Measurements from ENCODE around the gene SHBG. TPM values are rescaled to one million over a fixed set of nuclear protein-coding genes. Genes with fewer than 3 reads are reported as not detected.

The SHBG gene
- total and polyA plus RNA-seq, 2 experiments from 2014 or later = 0.38 to 0.48 TPM

DNA sequence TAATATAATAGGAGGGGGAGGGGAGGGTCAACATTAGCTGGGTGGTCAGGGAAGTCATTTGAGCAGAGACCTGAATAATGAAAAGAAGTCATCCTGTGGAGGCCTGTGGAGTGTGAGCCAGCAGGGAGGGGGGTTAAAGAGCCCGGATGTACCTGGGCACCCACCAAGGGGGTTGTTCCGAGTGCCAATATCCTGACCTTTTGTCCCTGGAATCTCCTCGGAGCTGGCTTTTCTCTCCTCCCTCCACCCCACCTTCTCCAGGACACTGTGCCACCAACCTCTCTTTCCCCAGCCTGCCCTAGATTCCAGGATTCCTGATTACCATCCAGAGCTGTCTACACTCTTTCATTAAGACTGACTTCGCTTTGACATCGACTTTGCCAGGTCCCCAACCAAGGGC is 6.2 kb downstream of the SHBG start (continued):
- TF ChIP-seq, protein P1, sequence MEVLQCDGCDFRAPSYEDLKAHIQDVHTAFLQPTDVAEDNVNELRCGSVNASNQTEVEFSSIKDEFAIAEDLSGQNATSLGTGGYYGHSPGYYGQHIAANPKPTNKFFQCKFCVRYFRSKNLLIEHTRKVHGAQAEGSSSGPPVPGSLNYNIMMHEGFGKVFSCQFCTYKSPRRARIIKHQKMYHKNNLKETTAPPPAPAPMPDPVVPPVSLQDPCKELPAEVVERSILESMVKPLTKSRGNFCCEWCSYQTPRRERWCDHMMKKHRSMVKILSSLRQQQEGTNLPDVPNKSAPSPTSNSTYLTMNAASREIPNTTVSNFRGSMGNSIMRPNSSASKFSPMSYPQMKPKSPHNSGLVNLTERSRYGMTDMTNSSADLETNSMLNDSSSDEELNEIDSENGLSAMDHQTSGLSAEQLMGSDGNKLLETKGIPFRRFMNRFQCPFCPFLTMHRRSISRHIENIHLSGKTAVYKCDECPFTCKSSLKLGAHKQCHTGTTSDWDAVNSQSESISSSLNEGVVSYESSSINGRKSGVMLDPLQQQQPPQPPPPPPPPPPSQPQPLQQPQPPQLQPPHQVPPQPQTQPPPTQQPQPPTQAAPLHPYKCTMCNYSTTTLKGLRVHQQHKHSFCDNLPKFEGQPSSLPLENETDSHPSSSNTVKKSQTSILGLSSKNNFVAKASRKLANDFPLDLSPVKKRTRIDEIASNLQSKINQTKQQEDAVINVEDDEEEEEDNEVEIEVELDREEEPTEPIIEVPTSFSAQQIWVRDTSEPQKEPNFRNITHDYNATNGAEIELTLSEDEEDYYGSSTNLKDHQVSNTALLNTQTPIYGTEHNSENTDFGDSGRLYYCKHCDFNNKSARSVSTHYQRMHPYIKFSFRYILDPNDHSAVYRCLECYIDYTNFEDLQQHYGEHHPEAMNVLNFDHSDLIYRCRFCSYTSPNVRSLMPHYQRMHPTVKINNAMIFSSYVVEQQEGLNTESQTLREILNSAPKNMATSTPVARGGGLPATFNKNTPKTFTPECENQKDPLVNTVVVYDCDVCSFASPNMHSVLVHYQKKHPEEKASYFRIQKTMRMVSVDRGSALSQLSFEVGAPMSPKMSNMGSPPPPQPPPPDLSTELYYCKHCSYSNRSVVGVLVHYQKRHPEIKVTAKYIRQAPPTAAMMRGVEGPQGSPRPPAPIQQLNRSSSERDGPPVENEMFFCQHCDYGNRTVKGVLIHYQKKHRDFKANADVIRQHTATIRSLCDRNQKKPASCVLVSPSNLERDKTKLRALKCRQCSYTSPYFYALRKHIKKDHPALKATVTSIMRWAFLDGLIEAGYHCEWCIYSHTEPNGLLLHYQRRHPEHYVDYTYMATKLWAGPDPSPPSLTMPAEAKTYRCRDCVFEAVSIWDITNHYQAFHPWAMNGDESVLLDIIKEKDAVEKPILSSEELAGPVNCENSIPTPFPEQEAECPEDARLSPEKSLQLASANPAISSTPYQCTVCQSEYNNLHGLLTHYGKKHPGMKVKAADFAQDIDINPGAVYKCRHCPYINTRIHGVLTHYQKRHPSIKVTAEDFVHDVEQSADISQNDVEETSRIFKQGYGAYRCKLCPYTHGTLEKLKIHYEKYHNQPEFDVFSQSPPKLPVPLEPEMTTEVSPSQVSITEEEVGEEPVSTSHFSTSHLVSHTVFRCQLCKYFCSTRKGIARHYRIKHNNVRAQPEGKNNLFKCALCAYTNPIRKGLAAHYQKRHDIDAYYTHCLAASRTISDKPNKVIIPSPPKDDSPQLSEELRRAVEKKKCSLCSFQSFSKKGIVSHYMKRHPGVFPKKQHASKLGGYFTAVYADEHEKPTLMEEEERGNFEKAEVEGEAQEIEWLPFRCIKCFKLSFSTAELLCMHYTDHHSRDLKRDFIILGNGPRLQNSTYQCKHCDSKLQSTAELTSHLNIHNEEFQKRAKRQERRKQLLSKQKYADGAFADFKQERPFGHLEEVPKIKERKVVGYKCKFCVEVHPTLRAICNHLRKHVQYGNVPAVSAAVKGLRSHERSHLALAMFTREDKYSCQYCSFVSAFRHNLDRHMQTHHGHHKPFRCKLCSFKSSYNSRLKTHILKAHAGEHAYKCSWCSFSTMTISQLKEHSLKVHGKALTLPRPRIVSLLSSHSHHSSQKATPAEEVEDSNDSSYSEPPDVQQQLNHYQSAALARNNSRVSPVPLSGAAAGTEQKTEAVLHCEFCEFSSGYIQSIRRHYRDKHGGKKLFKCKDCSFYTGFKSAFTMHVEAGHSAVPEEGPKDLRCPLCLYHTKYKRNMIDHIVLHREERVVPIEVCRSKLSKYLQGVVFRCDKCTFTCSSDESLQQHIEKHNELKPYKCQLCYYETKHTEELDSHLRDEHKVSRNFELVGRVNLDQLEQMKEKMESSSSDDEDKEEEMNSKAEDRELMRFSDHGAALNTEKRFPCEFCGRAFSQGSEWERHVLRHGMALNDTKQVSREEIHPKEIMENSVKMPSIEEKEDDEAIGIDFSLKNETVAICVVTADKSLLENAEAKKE (CRISPR knock-in tag; IDR thresholded peaks at IDR 0.05) = no peak
- TF ChIP-seq POLR2AphosphoS5 (IDR thresholded peaks at IDR 0.05; ENCODE audit: low read depth) (no peak), EZH2 (IDR thresholded peaks at IDR 0.05; ENCODE audit: low read depth, unreplicated experiment) (no peak), CREB1 (CRISPR knock-in tag; IDR thresholded peaks at IDR 0.05; ENCODE audit: low read depth) (no peak), EZH2phosphoT487 (IDR thresholded peaks at IDR 0.05; ENCODE audit: unreplicated experiment) (no peak)
- TF ChIP-seq, protein P2, sequence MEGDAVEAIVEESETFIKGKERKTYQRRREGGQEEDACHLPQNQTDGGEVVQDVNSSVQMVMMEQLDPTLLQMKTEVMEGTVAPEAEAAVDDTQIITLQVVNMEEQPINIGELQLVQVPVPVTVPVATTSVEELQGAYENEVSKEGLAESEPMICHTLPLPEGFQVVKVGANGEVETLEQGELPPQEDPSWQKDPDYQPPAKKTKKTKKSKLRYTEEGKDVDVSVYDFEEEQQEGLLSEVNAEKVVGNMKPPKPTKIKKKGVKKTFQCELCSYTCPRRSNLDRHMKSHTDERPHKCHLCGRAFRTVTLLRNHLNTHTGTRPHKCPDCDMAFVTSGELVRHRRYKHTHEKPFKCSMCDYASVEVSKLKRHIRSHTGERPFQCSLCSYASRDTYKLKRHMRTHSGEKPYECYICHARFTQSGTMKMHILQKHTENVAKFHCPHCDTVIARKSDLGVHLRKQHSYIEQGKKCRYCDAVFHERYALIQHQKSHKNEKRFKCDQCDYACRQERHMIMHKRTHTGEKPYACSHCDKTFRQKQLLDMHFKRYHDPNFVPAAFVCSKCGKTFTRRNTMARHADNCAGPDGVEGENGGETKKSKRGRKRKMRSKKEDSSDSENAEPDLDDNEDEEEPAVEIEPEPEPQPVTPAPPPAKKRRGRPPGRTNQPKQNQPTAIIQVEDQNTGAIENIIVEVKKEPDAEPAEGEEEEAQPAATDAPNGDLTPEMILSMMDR (conservative IDR thresholded peaks at IDR 0.05; ENCODE audit: low read depth in 2 of 2) = no peak

DNA sequence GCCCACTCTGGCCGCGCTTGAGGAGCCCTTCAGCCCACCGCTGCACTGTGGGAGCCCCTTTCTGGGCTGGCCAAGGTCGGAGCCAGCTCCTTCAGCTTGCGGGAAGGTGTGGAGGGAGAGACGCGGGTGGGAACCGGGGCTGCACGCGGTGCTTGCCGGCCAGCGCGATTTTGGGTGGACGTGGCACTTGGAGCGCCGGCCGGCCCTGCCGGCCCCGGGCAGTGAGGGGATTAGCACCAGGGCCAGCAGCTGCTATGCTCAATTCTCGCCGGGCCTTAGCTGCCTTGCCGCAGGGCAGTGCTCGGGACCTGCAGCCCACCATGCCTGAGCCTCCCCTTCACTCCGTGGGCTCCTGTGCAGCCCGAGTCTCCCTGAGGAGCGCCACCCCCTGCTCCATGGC is 10.8 kb downstream of the SHBG start:
- no peak overlapping the region for H3K27ac Mint-ChIP-seq
- Histone ChIP-seq H3K4me1 (ENCODE audit: insufficient read depth) (peaks cover 7% of the 10 kb centered on the region; the same call in 1 of the 2 replicates), H2AFZ (no peak overlapping the region), H3K9me2 (ENCODE audit: insufficient read depth) (no peaks in the 10 kb centered on the region), H3K4me2 (no peak overlapping the region), H3K27ac (ENCODE audit: low read depth) (no peak overlapping the region), H4K20me1 (replicated peaks; ENCODE audit: insufficient read depth) (no peaks in the 10 kb centered on the region), H3K79me2 (replicated peaks; ENCODE audit: insufficient read depth) (no peaks in the 10 kb centered on the region), H3F3A (replicated peaks; ENCODE audit: low read depth) (no peaks in the 10 kb centered on the region), H3K4me3 (no peak overlapping the region), H3K36me3 (ENCODE audit: insufficient read depth) (no peaks in the 10 kb centered on the region), H3K27me3 (ENCODE audit: insufficient read depth) (no peaks in the 10 kb centered on the region)
- DNase-seq (ENCODE audit: low spot score) (no peak), ATAC-seq (no peak)
- no peaks in the 10 kb centered on the region for H3K36me3 Mint-ChIP-seq (ENCODE audit: low read depth)
- H3K9me3 Mint-ChIP-seq = peaks cover 2% of the 10 kb centered on the region; the same call in 1 of the 3 replicates
- peaks cover 9% of the 10 kb centered on the region for H3K4me1 Mint-ChIP-seq
- H3K4me3 Mint-ChIP-seq = no peak overlapping the region
- H3K27me3 Mint-ChIP-seq (ENCODE audit: insufficient read depth, low read depth, poor library complexity) = peaks cover 6% of the 10 kb centered on the region
- TF ChIP-seq, protein P3, sequence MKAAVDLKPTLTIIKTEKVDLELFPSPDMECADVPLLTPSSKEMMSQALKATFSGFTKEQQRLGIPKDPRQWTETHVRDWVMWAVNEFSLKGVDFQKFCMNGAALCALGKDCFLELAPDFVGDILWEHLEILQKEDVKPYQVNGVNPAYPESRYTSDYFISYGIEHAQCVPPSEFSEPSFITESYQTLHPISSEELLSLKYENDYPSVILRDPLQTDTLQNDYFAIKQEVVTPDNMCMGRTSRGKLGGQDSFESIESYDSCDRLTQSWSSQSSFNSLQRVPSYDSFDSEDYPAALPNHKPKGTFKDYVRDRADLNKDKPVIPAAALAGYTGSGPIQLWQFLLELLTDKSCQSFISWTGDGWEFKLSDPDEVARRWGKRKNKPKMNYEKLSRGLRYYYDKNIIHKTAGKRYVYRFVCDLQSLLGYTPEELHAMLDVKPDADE (IDR thresholded peaks at IDR 0.05) = no peak
- TF ChIP-seq JUNB (IDR thresholded peaks at IDR 0.05; ENCODE audit: unreplicated experiment) (no peak), EZH2 (IDR thresholded peaks at IDR 0.05; ENCODE audit: low read depth, unreplicated experiment) (no peak), CREB1 (CRISPR knock-in tag; IDR thresholded peaks at IDR 0.05; ENCODE audit: low read depth) (no peak), STAT1 (IDR thresholded peaks at IDR 0.05; ENCODE audit: unreplicated experiment) (no peak), NANOG (IDR thresholded peaks at IDR 0.05; ENCODE audit: borderline replicate concordance) (no peak), ZNF331 (CRISPR knock-in tag; IDR thresholded peaks at IDR 0.05; ENCODE audit: low read depth) (no peak), POLR2AphosphoS5 (IDR thresholded peaks at IDR 0.05; ENCODE audit: low read depth) (no peak), ZNF114 (CRISPR knock-in tag; IDR thresholded peaks at IDR 0.05) (no peak)

All from GM23338 (cell line).